ENCODE measurements around the gene WFIKKN2. TPM values are rescaled to one million over a fixed set of nuclear protein-coding genes. Genes with fewer than 3 reads are reported as not detected.
A peak's percentile ranks its signal among the peaks of the same experiment; 100 is the strongest.

The WFIKKN2 gene
- total and polyA plus RNA-seq, 2 of the 13 experiments (the other 11 are each of a cell fraction or from before 2014, with no cell fraction given): not detected

DNA sequence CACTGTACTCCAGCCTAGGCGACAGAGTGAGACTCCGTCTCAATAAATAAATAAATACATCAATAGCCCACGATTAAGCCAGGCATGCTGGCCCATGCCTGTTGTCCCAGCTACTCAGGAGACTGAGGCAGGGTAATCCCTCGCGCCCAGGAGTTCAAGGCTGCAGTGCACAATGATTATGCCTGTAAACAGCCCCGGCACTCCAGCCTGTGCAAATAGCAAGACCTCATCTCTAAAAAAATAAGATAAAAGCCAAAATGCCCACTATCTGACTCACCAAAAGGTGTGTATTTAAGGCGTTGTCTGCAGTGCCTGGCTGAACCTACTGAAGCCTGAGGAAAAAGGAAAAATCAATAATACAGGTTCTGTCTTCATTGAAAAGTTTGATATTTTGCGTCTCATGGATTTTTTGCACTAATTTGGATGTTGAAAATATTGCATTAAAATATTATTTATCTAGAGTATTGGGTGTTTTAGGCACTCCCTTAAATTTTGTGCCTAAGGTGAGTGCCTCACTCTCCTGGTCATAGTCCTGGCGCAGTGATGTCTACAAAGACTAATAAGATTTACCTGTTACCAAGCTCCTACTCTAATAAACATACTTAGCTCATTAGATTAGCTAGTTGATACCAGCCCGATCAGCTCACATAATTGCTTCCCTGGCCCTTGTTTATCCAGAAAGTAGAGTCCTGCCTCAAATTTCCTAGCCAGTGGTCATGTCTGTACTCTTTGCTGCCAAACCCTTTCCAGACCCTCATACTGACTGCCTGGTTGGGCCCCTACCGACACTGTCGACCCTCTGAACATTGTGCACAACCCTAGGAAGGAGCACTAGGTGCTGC is 55.5 kb downstream of the WFIKKN2 start (continued):
- TF ChIP-seq, protein P1, sequence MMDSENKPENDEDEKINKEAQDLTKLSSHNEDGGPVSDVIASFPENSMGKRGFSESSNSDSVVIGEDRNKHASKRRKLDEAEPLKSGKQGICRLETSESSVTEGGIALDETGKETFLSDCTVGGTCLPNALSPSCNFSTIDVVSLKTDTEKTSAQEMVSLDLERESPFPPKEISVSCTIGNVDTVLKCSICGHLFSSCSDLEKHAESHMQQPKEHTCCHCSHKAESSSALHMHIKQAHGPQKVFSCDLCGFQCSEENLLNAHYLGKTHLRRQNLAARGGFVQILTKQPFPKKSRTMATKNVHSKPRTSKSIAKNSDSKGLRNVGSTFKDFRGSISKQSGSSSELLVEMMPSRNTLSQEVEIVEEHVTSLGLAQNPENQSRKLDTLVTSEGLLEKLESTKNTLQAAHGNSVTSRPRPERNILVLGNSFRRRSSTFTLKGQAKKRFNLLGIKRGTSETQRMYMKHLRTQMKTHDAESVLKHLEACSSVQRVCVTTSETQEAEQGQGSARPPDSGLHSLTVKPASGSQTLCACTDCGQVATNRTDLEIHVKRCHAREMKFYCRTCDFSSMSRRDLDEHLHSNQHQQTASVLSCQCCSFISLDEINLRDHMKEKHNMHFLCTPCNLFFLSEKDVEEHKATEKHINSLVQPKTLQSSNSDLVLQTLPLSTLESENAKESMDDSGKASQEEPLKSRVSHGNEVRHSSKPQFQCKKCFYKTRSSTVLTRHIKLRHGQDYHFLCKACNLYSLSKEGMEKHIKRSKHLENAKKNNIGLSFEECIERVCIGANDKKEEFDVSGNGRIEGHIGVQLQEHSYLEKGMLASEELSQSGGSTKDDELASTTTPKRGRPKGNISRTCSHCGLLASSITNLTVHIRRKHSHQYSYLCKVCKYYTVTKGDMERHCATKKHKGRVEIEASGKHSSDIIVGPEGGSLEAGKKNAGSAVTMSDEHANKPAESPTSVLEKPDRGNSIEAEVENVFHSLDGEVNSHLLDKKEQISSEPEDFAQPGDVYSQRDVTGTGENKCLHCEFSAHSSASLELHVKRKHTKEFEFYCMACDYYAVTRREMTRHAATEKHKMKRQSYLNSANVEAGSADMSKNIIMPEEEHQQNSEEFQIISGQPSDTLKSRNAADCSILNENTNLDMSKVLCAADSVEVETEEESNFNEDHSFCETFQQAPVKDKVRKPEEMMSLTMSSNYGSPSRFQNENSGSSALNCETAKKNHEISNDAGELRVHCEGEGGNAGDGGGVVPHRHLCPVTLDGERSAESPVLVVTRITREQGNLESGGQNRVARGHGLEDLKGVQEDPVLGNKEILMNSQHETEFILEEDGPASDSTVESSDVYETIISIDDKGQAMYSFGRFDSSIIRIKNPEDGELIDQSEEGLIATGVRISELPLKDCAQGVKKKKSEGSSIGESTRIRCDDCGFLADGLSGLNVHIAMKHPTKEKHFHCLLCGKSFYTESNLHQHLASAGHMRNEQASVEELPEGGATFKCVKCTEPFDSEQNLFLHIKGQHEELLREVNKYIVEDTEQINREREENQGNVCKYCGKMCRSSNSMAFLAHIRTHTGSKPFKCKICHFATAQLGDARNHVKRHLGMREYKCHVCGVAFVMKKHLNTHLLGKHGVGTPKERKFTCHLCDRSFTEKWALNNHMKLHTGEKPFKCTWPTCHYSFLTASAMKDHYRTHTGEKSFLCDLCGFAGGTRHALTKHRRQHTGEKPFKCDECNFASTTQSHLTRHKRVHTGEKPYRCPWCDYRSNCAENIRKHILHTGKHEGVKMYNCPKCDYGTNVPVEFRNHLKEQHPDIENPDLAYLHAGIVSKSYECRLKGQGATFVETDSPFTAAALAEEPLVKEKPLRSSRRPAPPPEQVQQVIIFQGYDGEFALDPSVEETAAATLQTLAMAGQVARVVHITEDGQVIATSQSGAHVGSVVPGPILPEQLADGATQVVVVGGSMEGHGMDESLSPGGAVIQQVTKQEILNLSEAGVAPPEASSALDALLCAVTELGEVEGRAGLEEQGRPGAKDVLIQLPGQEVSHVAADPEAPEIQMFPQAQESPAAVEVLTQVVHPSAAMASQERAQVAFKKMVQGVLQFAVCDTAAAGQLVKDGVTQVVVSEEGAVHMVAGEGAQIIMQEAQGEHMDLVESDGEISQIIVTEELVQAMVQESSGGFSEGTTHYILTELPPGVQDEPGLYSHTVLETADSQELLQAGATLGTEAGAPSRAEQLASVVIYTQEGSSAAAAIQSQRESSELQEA (CRISPR knock-in tag; IDR thresholded peaks at IDR 0.05; ENCODE audit: not compliant biosample characterization): no peak
- TF ChIP-seq, protein P2, sequence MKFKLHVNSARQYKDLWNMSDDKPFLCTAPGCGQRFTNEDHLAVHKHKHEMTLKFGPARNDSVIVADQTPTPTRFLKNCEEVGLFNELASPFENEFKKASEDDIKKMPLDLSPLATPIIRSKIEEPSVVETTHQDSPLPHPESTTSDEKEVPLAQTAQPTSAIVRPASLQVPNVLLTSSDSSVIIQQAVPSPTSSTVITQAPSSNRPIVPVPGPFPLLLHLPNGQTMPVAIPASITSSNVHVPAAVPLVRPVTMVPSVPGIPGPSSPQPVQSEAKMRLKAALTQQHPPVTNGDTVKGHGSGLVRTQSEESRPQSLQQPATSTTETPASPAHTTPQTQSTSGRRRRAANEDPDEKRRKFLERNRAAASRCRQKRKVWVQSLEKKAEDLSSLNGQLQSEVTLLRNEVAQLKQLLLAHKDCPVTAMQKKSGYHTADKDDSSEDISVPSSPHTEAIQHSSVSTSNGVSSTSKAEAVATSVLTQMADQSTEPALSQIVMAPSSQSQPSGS (CRISPR knock-in tag; IDR thresholded peaks at IDR 0.05): peak; percentile 86; the same call in 1 of the 2 replicates
- TF ChIP-seq SPEN (CRISPR knock-in tag; IDR thresholded peaks at IDR 0.05; ENCODE audit: low read depth) (peak; percentile 53; the same call in 1 of the 2 replicates), HOXA9 (CRISPR knock-in tag; IDR thresholded peaks at IDR 0.05; ENCODE audit: borderline replicate concordance) (no peak), GTF2F1 (IDR thresholded peaks at IDR 0.05; ENCODE audit: low read length) (no peak), PRPF4 (IDR thresholded peaks at IDR 0.05; ENCODE audit: low read depth, low read length, poor library complexity, severe bottlenecking) (no peak), TCF7 (IDR thresholded peaks at IDR 0.05; ENCODE audit: low read depth) (peak; percentile 87), ZNF251 (CRISPR knock-in tag; IDR thresholded peaks at IDR 0.05) (no peak), RFXANK (CRISPR knock-in tag; IDR thresholded peaks at IDR 0.05) (no peak), ZNF570 (CRISPR knock-in tag; IDR thresholded peaks at IDR 0.05; ENCODE audit: borderline replicate concordance) (no peak), TRIM24 (CRISPR knock-in tag; IDR thresholded peaks at IDR 0.05) (no peak), ZNF335 (CRISPR knock-in tag; IDR thresholded peaks at IDR 0.05) (no peak)
- TF ChIP-seq, protein P3, sequence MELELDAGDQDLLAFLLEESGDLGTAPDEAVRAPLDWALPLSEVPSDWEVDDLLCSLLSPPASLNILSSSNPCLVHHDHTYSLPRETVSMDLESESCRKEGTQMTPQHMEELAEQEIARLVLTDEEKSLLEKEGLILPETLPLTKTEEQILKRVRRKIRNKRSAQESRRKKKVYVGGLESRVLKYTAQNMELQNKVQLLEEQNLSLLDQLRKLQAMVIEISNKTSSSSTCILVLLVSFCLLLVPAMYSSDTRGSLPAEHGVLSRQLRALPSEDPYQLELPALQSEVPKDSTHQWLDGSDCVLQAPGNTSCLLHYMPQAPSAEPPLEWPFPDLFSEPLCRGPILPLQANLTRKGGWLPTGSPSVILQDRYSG (CRISPR knock-in tag; IDR thresholded peaks at IDR 0.05): no peak
- TF ChIP-seq, protein P4, sequence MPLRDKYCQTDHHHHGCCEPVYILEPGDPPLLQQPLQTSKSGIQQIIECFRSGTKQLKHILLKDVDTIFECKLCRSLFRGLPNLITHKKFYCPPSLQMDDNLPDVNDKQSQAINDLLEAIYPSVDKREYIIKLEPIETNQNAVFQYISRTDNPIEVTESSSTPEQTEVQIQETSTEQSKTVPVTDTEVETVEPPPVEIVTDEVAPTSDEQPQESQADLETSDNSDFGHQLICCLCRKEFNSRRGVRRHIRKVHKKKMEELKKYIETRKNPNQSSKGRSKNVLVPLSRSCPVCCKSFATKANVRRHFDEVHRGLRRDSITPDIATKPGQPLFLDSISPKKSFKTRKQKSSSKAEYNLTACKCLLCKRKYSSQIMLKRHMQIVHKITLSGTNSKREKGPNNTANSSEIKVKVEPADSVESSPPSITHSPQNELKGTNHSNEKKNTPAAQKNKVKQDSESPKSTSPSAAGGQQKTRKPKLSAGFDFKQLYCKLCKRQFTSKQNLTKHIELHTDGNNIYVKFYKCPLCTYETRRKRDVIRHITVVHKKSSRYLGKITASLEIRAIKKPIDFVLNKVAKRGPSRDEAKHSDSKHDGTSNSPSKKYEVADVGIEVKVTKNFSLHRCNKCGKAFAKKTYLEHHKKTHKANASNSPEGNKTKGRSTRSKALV (CRISPR knock-in tag; IDR thresholded peaks at IDR 0.05): no peak
